HG02759 (cell line): ENCODE measurements around the gene TDG.

Experiments used
- ATAC-seq: cut with Tn5 transposase; IDR thresholded peaks from one replicate; pipeline ENCODE4 v1.9.1; 2021; ENCODE audit warnings: mild to moderate bottlenecking, moderate library complexity; ENCODE audit not compliant: unreplicated experiment

Gene TDG

DNA sequence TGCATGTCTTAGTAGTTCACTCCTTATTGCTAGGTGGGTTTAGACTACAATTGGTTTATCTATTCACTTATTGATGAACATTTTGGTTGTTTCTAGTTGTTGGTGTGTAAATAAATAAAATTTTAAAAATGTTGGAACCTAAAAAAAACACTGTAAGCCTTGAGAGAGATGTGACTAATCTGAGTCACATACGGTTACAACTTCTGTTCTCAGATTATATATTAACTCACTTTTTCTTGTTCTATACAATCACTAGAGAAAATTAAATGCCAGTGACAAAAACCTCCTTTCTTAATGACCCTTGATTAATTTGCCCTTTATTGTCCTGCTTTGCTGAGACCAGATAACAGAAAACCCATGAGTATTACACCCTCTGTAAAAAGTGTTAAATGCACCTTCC lies 7.1 kb upstream of the TDG start:
- ATAC-seq = no peak

DNA sequence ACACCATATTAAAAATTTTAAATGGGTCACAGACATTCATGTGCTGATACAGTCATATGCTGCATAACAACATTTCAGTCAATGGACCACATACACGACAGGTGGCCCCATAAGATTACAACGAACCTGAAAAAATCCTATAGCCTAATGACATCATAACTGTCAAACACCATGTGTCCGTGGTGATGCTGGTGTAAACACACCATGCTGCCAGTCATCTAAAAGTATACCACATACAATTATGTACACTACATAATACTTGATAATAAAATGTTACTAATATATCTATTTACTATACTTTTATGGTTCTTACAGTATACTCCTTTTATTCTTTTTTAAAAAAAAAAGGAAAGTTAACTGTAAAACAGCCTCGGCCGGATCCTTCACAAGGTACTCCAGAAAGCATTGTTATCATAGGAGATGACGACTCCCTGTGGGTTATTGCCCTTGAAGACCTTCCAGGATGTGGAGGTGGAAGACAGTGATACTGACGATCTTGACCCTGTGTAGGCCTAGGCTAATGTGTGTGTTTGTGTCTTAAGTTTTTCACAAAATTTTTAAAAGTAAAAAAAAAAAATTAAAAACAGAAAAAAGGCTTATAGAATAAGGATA lies 5.0 kb upstream of the TDG start:
- ATAC-seq = no peak

DNA sequence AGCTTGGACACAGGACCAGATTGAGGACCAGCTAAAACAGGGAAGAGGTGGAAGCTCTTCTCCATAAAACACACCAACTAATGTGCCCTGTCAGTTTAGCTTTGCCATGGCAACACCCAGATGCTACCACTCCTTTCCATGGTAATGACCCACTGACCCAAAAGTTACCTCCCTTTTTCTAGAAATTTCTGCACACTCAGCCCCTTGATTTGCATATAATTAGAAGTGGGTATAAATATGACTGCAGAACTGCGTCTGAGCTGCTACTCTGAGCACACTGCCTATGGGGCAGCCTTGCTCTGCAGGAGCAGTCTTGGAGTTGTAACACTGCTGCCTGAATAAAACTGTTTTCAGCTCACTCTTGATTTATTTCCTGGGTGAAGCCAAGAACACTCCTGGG lies 3.2 kb upstream of the TDG start:
- ATAC-seq = no peak

DNA sequence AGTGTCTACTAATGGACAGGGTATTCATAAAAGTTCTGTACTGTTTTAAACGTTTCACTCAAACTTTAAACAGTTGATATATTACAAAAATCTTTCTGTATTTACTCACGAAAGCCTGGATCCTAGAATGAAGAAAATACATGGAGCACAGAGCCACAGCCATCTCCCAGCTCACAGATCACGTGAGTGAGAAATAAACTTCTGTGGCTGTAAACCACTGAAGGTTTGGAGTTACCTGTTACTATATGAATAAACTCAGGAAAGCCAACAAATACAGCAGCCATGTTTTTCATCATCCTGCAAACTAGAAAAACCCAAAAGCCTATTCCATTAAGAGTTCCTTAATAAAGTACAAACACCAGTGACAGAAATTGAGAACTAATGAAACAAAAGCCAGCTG lies 867 bp upstream of the TDG start:
- no peak for ATAC-seq

DNA sequence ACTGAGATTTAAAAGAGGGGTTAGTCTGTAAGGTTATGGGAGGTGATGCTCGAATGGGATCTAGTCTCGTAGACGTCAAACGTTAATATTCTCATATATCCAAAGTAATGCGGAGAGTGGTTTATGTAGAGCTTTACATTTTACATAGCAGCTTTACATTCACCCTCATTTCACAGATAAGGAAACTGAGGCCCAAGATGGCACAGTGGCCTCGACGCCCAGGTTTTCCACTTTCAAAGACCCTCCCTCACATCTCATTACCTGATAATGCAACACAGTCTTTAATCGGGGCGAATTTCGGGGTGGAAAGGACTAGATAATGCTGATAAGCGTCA lies 450 bp upstream of the TDG start:
- no peak for ATAC-seq

DNA sequence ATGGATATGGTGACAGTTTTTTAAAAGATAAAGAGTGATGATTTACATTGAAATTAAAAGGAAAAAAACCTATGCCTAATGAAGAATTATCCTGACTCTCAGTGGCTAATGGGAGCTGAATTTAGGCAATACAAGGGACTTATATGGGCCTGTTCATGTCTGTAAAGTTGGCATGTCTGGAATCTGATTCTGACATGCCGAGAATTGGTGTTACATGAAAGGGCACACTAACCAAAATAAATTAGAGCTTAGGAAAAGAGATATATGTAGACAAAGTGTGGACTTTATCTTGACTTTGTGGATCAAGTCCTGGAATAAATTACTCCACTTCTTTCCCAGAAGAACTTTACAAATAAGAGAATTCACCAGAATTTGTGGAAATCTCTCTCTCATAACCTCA lies 1.1 kb downstream of the TDG start:
- ATAC-seq = no peak

DNA sequence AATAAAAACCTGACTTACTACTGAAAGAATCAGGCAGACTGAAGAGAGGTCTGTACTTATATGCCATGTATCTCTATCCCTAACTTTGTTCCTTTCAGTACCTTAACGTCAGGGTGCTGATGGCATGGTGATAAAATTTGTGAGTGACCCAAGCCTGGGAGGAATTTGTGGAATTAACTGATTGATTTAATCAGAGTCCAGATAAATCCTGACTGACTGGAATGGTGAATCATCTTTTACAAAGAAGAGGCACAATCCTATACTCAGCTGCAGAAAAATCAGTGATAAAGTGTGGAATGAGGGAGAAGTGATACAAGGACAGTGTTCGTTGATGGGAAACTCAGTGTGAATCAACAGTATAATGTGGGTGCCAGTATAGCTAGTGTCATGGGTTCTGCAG lies 3.7 kb downstream of the TDG start:
- no peak for ATAC-seq

DNA sequence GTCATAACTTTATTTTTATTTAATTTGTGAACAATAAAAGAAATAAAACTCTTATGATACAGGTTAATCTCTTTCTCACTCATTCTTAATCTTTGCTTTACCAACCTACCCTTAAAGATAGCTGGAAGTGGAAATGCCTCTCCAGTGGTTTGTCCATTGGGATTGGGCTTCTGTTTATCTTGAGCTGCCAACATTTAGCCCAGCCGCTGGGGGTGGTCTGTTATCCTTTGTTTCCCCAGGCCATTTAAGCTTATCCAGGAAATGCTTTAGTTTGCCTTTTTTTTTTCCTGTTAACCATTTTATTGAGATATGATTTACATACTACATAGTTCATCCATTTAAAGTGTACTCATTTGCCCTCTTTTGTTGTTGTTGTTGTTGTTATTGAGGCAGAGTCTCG lies 8.2 kb downstream of the TDG start:
- no peak for ATAC-seq

DNA sequence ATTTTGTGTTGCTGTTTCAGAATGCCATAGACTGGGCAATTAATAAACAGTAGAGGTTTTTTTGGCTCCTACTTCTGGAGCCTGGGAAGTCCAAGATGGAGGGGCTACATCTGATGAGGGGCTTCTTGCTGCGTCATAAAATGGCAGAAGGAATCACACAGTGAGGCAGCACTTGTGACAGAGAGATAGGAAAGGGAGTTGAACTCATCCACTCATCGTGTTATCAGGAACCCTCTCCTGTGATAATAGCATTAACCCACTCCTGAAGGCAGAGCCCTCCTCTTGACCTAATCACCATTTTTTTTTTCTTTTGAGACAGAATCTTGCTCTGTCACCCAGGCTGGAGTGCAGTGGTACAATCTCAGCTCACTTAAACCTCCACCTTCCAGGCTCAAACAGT lies 9.7 kb downstream of the TDG start:
- no peak for ATAC-seq

DNA sequence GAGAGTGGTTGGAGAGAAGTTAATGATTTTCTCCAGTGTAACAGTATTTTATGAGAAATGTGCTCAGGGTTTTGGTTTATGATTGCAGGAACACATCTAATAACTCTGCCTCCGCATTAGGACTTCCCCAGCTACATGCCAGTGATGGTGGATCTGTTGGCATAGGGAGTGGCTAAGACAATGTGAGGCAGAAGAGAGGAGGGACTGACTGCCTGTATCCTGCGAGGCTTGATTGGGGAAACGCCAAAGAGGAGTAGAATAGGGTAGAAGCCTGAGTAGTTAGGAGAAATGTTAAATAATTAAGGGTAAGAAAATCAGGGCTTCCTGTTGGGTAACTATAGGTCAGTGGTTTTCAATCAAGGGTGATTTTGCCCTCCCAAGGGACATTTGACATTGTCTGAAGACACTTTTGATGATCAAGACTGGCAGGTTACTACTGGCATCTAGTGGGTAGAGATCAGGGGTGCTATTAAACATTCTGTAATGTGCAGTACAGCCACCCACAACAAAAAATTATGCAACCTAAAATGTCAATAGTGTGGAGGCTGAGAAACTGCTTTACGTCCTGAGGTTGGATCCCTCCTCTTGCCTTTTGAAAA lies 12.8 kb downstream of the TDG start:
- ATAC-seq = no peak

DNA sequence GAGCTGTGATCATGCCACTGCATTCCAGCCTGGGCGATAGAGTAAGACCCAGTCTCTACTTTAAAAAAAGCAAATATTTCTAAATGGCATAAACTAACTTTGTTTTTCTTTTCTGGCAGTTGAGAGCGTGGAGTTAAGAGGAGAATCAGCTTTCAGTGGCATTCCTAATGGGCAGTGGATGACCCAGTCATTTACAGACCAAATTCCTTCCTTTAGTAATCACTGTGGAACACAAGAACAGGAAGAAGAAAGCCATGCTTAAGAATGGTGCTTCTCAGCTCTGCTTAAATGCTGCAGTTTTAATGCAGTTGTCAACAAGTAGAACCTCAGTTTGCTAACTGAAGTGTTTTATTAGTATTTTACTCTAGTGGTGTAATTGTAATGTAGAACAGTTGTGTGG lies 21.2 kb downstream of the TDG start:
- ATAC-seq = no peak

DNA sequence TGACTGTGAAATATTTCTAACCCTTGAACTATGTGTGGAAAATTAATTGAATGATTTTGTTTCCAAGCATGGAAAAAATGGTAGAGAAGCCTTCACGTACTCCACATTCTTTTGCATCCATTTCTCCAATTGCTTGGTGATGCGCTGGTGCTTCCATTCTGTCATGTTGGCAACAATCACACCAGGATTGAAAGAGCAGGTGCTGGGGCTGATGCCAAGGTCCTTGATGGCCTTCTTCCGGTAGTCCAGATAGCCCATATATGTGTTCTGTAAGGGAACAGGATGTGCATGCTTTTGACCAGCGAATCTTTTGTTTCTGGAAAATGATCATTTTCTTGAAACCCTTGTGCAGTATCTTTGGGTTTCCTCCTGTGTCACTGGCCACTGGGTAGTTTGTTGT lies 28.6 kb downstream of the TDG start:
- ATAC-seq = no peak

DNA sequence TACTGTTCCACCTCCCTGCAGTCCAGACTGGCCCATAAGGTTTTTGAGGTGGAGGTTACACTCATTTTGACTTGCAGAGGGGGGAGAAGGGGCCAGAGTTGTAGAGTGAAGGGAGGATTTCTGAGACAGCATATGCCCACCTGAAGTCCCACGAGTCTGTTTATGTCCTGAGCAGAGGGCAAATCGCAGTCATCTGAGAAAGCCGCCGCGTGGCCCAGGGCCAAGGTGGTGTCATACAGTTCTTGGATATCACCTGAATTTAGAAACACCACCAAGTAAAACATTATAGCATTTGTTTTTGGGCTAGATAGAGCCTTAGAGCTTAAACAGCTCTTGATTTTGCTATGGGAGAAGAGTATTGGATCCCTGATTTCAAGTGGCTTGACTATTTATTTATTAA lies 30.9 kb downstream of the TDG start:
- no peak for ATAC-seq

DNA sequence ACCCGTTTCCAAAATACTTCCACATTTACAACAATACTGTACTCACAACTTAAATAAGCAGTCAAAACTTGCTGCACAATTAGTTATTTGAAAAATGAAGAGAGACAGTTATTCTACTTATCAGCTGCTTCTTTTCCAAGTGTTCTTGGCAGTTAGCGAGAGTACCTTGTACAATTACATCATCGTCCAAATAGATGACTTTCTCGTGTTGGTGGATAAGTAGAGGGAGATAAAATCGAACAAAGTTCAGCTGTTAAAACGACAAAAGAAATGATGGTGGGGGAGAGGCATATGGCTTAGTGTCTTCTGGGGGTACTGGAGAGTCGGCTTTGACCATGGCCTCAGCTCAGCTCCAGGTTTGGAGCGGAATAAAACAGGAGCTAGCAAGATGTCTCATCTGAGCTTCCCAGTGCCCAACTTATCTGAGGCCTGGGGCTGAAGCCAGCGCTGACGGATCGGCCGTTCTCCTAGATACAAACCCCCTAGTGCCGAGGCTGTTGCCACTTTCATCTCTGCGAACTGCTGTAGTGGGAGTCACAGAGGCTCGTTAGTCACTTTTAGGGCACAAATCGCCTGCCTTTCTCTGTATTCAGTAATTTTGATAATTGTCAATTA lies 31.7 kb downstream of the TDG start:
- no peak for ATAC-seq

DNA sequence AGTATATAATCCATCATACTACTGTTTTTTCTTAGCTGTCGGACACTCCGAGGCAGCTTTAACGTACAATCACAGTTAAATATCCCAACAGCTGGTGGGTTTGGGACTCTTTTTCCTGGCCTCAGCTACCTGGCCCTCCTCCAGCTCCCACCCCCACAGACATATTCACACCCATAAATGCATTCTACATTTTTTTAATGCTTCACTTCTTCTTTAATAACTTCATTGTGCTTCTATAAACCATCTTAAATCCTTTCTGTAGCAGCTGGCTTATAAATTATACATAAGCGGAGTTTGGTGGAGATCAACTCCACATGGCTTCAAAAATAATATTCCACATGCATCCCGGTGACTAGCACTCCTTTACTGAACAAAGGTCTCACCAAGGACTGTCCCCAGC lies 33.3 kb downstream of the TDG start:
- no peak for ATAC-seq

DNA sequence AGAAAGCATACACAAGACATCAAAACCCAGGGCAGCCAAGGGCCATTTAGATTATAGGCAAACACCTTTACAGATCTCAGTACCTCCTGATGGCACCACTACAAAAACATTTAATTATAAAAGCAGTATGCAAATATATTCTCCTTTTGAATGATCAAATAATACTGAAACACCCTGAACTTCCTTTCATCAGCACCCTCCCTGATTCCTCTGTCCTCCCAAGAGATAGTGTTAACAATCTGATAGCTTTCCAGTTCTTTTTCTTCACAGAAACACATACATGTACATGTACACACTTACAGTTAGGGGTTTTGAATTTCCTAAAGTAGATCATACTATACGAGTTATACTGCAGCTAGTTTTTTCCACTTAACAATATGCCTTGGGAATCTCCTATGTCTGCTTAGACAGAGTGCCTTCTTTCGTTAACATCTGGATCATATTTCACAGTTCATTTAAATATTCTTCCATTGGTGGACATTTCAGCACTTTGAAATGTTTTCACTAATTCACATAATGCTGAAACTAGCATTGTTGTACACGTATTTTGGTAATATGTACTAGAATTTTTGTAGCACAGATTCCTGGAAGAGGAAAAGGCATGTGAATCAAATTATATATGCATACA lies 35.2 kb downstream of the TDG start:
- no peak for ATAC-seq

DNA sequence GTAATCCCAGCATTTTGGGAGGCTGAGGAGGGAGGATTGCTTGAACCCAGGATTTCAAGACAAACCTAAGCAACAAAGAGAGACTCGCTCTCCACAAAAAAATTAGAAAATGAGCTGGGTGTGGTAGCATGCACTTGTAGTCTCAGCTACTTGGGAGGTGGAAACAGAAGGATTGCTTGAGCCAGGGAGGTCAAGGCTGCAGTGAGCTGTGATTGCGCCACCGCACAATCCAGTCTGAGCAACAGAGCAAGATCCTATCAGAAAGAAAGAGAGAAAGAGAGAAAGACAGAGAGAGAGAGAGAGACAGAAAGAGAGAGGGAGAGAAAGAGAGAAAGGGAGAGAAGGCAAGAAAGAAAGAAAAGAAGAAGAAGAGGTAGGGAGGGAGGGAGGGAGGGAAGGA lies 37.0 kb downstream of the TDG start:
- no peak for ATAC-seq

DNA sequence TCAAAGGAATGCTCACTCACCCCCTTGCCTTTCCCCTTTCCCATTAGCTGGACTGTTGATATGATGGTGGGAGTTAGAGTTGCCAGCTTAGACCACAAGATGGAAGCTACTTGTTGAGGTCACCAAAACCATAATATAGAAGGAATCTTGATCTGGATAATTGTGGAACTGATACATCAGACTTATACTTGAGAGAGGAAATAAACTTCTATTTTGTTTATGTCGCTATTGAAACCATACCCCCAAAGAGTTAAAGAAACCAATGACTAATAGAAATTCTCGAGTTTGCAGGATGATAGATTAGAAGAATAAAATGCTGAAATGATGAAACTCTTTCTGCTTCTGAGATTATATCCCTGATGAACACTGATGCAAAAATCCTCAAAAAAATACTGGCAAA lies 37.9 kb downstream of the TDG start:
- ATAC-seq = no peak

DNA sequence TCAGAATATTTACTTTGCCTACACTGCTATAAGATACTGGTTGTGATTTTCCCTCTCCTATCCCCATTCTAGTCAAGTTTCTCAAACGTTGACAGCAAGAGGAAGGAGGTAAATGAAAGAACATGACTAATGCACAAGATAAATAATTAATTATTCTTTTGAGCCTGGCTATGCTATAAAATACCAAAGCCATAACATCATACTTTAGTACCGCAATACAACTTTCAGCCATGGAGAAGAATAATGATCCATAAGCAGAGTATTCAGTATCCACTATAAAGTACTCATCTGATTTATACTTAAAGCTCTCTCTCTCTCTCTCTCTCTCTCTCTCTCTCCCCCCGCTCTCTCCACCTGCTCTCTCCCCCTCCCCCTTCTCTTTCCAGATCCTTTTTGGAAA lies 41.3 kb downstream of the TDG start:
- ATAC-seq = no peak

DNA sequence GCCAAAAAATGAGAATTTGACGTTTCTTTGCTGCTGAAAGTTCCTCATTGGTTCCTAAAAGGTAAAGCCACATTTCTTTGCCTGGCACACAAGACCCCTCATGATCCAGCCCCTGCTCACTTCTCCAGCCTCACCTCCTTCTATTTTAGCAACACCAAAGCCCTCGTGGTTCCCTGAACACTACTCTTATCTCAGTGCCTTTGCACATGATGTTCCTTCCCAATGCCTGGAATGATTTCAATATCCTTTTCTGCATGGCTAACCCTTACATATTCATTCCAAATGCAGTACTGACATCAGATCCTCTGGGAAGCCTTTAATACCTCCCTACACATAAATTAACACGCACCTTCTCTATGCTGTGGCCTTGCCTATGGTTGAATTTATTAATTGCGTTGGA lies 44.4 kb downstream of the TDG start:
- no peak for ATAC-seq

DNA sequence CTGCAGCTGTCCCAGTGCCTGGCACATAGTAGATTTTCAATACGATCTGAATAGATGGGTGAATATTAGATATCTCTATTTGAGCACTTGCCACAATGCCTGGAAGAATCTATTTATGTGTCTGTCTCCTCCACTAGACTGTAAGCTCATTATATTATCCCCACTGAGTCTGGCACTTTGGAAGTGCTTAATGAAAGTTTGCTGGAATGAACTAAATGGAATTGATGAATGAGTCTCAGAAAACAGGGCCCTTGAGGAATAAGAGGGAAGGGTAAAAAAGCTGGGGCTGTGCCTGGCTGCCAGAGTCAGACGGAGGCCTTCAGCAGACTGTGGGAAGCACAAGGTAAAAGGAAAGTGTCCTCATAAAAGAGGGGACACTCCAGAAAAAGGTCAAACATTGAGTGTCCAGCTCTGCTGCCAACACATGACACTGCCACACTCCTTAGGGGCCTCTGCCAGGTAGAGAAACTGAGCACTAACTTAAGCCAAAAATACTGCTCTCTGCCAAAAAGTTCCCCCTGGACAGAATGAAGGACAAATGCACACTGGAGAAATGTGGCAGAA lies 45.0 kb downstream of the TDG start:
- no peak for ATAC-seq

DNA sequence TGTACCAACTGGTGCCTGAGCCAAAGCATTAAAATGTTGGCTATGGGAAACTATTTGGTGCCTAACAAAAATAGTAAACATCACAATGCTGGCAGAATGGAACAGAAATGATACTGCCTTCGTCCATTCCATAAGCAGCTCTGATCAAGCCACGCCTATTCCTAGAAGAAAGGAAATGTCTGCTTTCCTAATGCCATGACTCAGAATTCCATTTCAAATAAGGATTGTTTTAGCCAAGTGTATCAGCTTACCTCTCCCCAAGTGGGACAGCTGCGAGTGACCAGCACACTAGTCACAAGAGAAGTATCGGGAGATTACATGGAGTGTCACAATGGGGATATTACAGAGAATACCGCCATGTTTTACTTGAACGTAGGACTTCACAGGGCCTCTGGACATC lies 45.6 kb downstream of the TDG start:
- no peak for ATAC-seq
